PC-9 (cell line): Measurements from ENCODE around the gene CDCA5. TPM values are rescaled to one million over a fixed set of nuclear protein-coding genes. Genes with fewer than 3 reads are reported as not detected.

Source experiments
- Bru-seq: library from RNA; stranded (reverse); fragments of 400-500 nt; gene quantifications from one replicate; lab custom pipeline; 2021; lab: Mats Ljungman, UMichigan
- BruChase-seq, 2 experiments: library from RNA; stranded (reverse); fragments of 400-500 nt; gene quantifications; one replicate each; lab custom pipeline; 2021; lab: Mats Ljungman, UMichigan
- BruUV-seq: library from RNA; stranded (reverse); fragments of 400-500 nt; replicated peaks from 2 replicates; lab custom pipeline; 2021; lab: Mats Ljungman, UMichigan
- CTCF ChIA-PET: fragments of 300-600 bp; sonication (Branson Sonifier 250); formaldehyde crosslinking; loops from one replicate; lab custom pipeline; 2022; ENCODE audit warnings: antibody characterized with exemption; lab: Charles Lee
- POLR2A ChIA-PET: fragments of 300-600 bp; sonication (Branson Sonifier 250); formaldehyde crosslinking; loops from one replicate; lab custom pipeline; 2022; ENCODE audit warnings: antibody characterized with exemption; ENCODE audit not compliant: unreplicated experiment; lab: Charles Lee
- DNase-seq, 2 experiments: peaks; one replicate each; pipeline versions ENCODE4 v3.0.0 to v3.0.0-alpha.2; 2015 to 2022; ENCODE audit warnings: mixed read lengths in 1 of 2
- H2AFZ ChIP-seq: fragments of 200-600 bp; sonication (generic); 2 replicates; pipeline ENCODE4 v1.8.1; 2017; ENCODE audit warnings: antibody characterized with exemption
- H3F3A ChIP-seq: fragments of 200-600 bp; sonication (generic); 2 replicates; pipeline ENCODE4 v1.8.1; 2017; ENCODE audit warnings: antibody characterized with exemption, mild to moderate bottlenecking, low read depth; ENCODE audit not compliant: insufficient read depth
- H3K27ac ChIP-seq: fragments of 200-600 bp; sonication (generic); 2 replicates; pipeline ENCODE4 v1.6.1; 2016; ENCODE audit warnings: mixed run types
- H3K27me3 ChIP-seq: fragments of 200-600 bp; sonication (generic); 2 replicates; pipeline ENCODE4 v1.6.1; 2016; ENCODE audit warnings: low read depth, mixed run types; ENCODE audit not compliant: insufficient read depth
- H3K36me3 ChIP-seq: fragments of 200-600 bp; sonication (generic); 2 replicates; pipeline ENCODE4 v1.6.1; 2016; ENCODE audit warnings: low read depth, mixed run types
- H3K4me1 ChIP-seq: fragments of 200-600 bp; sonication (generic); replicated peaks from 2 replicates; pipeline ENCODE4 v1.6.1; 2016; ENCODE audit warnings: mixed run types; ENCODE audit not compliant: insufficient read depth
- H3K4me2 ChIP-seq: fragments of 200-600 bp; sonication (generic); 2 replicates; pipeline ENCODE4 v1.6.1; 2017; ENCODE audit warnings: mixed run types
- H3K4me3 ChIP-seq: fragments of 200-600 bp; sonication (generic); 2 replicates; pipeline ENCODE4 v1.6.1; 2016; ENCODE audit warnings: mixed run types
- H3K79me2 ChIP-seq: fragments of 200-600 bp; sonication (generic); 2 replicates; pipeline ENCODE4 v1.6.1; 2017; ENCODE audit warnings: low read depth, mixed run types
- H3K9me2 ChIP-seq: fragments of 200-600 bp; sonication (generic); 2 replicates; pipeline ENCODE4 v1.8.1; 2017; ENCODE audit warnings: mild to moderate bottlenecking; ENCODE audit not compliant: insufficient read depth
- H3K9me3 ChIP-seq: fragments of 200-600 bp; sonication (generic); 2 replicates; pipeline ENCODE4 v1.8.1; 2016; ENCODE audit warnings: low read depth; ENCODE audit not compliant: insufficient read depth
- H4K20me1 ChIP-seq: fragments of 200-600 bp; sonication (generic); 2 replicates; pipeline ENCODE4 v1.8.1; 2017; ENCODE audit not compliant: insufficient read depth
- CTCF ChIP-seq: fragments of 200-600 bp; sonication (generic); conservative IDR thresholded peaks from 2 replicates; pipeline ENCODE4 v1.6.1; 2017; ENCODE audit warnings: mixed run types, antibody characterized with exemption, mild to moderate bottlenecking, moderate library complexity
- EZH2 ChIP-seq: fragments of 200-600 bp; sonication (generic); IDR thresholded peaks from 2 replicates; pipeline ENCODE4 v1.8.0; 2017; ENCODE audit warnings: antibody characterized with exemption, low read depth
- intact Hi-C: fragments of 100-400 bp; cut with micrococcal nuclease; formaldehyde crosslinking; loops from one replicate; pipeline ENCODE4 v1.10.0; 2022; ENCODE audit not compliant: unreplicated experiment
- long read RNA-seq: library from polyadenylated mRNA; stranded (forward); transcript quantifications from one replicate; pipeline ENCODE4 v2.0.0, GENCODE V29; 2022
- total RNA-seq: library from RNA; stranded (reverse); gene quantifications from 2 replicates; pipeline ENCODE4 v1.2.3, GENCODE V29; 2021

Gene CDCA5
- 86.4 and 97.8 TPM in 2 replicates for total RNA-seq
- percentile 91 among the genes with signal in this experiment for Bru-seq, nascent RNA
- BruChase-seq, experiment 1, labeled RNA remaining after a 2-hour chase = percentile 93 among the genes with signal in this experiment
- percentile 97 among the genes with signal in this experiment for BruChase-seq, experiment 2, labeled RNA remaining after a 6-hour chase
- long read RNA-seq, transcript CDCA5-204 (5 exons, 1,004 nt) = minor isoform, 8 of 177 reads
- long read RNA-seq, transcript CDCA5-201 (6 exons, 2,587 nt) = major isoform, 148 of 177 reads
- long read RNA-seq, partial matches to known transcripts = 2 of 177 reads
- long read RNA-seq, other reads (novel, unspliced or antisense) = 19 of 177 reads

GRCh38 chr11:65083834-65084597 lies at the start of gene CDCA5, which contains the start of gene ZFPL1:
Gene CDCA5 (minus strand): TSS chr11:65084040. CDS start chr11:65083978, 62 bp downstream.
Gene ZFPL1 (plus strand): TSS chr11:65084222. CDS start chr11:65084699, 477 bp downstream.
- H3K79me2 ChIP-seq = peaks cover 49% of the 10 kb centered on the region
- peak within 1 kb of the TSS; percentile 93 for H3K4me2 ChIP-seq
- DNase-seq = peak; percentile 89 to 97
- no peaks in the 10 kb centered on the region for H3K9me2 ChIP-seq
- no peaks in the 10 kb centered on the region for H3K9me3 ChIP-seq
- POLR2A ChIA-PET = no interaction called here
- no peaks in the 10 kb centered on the region for H3K27me3 ChIP-seq
- peaks cover 7% of the 10 kb centered on the region for H3F3A ChIP-seq
- peak within 1 kb of the TSS; percentile 90 for H2AFZ ChIP-seq
- no TSS peak for BruUV-seq
- CTCF ChIA-PET = no interaction called here
- peak within 1 kb of the TSS; percentile 82 for H3K27ac ChIP-seq
- intact Hi-C loops = loop anchor here (1.0 to 5.0 kb wide), 2 partner anchors 12 to 42 kb away; partner anchors contain the start of genes SAC3D1 and VPS51
- H3K36me3 ChIP-seq = peaks cover 20% of the 10 kb centered on the region
- no peaks in the 10 kb centered on the region for H4K20me1 ChIP-seq
- TF ChIP-seq CTCF = no peak
- TF ChIP-seq EZH2 = no peak
- H3K4me3 ChIP-seq = peak within 1 kb of the TSS; percentile 82
- peaks cover 17% of the 10 kb centered on the region for H3K4me1 ChIP-seq

- Histone ChIP-seq H3K4me2 (peak overlapping the region; percentile 89), H2AFZ (peak overlapping the region; percentile 75; the same call in 1 of the 2 replicates), H3K4me1 (peaks cover 19% of the 10 kb centered on the region), H3K27me3 (no peaks in the 10 kb centered on the region), H3K9me2 (no peaks in the 10 kb centered on the region), H3K4me3 (peak overlapping the region; percentile 92), H3K79me2 (peaks cover 35% of the 10 kb centered on the region), H3K9me3 (no peaks in the 10 kb centered on the region), H3K27ac (peak overlapping the region; percentile 92), H3F3A (peaks cover 42% of the 10 kb centered on the region), H3K36me3 (peaks cover 35% of the 10 kb centered on the region), H4K20me1 (peaks cover 32% of the 10 kb centered on the region)
- BruUV-seq = no TSS peak
- DNase-seq = peak; percentile 82 to 83
- ChIA-PET POLR2A (interaction anchor here (0.6 to 0.7 kb wide), 2 partner anchors 37 to 67 kb away, joined by 4 to 16 read pairs; no protein-coding TSS in a partner anchor), CTCF (no interaction called here)
- intact Hi-C loops = no loop called here
- 0 out of 2 replicates have a peak, but pooled peaks have one; percentile 0 for TF ChIP-seq CTCF
- TF ChIP-seq EZH2 = no peak
These were observed 49.3 kb upstream of the CDCA5 start for GRCh38 chr11:65132988-65133700.
